ENCODE results near the gene AP1M1.

DNA sequence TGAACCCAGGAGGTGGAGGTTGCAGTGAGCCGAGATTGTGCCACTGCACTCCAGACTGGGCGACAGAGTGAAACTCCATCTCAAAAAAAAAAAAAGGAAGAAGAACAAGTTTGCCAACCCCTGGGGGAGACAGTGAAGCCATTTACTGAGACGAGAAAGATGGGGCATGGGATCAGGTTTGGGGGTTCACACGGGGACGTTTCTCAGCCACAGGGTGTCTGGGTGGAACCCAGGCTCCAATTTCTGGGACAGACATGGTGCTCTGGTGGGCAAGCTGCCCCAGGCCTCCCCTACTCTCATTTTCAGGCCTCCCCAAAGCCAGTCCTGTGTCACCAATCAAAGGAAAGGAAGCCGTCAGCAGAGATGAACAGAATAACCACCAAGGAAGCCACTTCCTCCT lies 40.8 kb upstream of the AP1M1 start:
- TF ChIP-seq, protein P1, sequence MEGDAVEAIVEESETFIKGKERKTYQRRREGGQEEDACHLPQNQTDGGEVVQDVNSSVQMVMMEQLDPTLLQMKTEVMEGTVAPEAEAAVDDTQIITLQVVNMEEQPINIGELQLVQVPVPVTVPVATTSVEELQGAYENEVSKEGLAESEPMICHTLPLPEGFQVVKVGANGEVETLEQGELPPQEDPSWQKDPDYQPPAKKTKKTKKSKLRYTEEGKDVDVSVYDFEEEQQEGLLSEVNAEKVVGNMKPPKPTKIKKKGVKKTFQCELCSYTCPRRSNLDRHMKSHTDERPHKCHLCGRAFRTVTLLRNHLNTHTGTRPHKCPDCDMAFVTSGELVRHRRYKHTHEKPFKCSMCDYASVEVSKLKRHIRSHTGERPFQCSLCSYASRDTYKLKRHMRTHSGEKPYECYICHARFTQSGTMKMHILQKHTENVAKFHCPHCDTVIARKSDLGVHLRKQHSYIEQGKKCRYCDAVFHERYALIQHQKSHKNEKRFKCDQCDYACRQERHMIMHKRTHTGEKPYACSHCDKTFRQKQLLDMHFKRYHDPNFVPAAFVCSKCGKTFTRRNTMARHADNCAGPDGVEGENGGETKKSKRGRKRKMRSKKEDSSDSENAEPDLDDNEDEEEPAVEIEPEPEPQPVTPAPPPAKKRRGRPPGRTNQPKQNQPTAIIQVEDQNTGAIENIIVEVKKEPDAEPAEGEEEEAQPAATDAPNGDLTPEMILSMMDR (IDR thresholded peaks at IDR 0.05), result no peak
- TF ChIP-seq POLR2A (IDR thresholded peaks at IDR 0.05), result no peak

Measured in thyroid gland (tissue), 4 donors.